H1 (cell line): Measurements from ENCODE around the gene SLC8A1. TPM values are rescaled to one million over a fixed set of nuclear protein-coding genes. Genes with fewer than 3 reads are reported as not detected.

Experiments
- CTCF ChIA-PET: fragments of 300-600 bp; sonication (Branson Sonifier 250); formaldehyde crosslinking; loops from one replicate; lab custom pipeline; 2021; ENCODE audit not compliant: partially characterized antibody; lab: Charles Lee
- POLR2A ChIA-PET: fragments of 300-600 bp; sonication (Branson Sonifier 250); formaldehyde crosslinking; loops from one replicate; lab custom pipeline; 2021; ENCODE audit warnings: inconsistent platforms; ENCODE audit not compliant: partially characterized antibody; lab: Charles Lee
- DNase-seq, 2 experiments: peaks; one replicate each; pipeline versions ENCODE4 v3.0.0 to v3.0.0-alpha.2; 2010 to 2022; ENCODE audit warnings: low spot score in 2 of 2, low read depth in 1 of 2, mixed read lengths in 1 of 2
- FAIRE-seq: peaks from 2 replicates; lab custom pipeline; 2011; peaks lifted over from hg19 to GRCh38; lab: Jason Lieb, UNC
- H2AFZ ChIP-seq: 2 replicates; pipeline ENCODE4 v1.8.1; 2012; ENCODE audit warnings: low read length, inconsistent platforms
- H2AK5ac ChIP-seq: 2 replicates; pipeline ENCODE4 v1.6.1; 2013; ENCODE audit warnings: low read depth, low read length
- H2BK120ac ChIP-seq: replicated peaks from 2 replicates; pipeline ENCODE3; 2013; ENCODE audit warnings: low read depth, low read length, inconsistent platforms
- H2BK12ac ChIP-seq: 2 replicates; pipeline ENCODE4 v1.6.1; 2013; ENCODE audit warnings: low read depth, low read length
- H2BK15ac ChIP-seq: 2 replicates; pipeline ENCODE4 v1.6.1; 2013; ENCODE audit warnings: low read length
- H2BK20ac ChIP-seq: 2 replicates; pipeline ENCODE4 v1.6.1; 2013; ENCODE audit warnings: low read length
- H2BK5ac ChIP-seq: 2 replicates; pipeline ENCODE4 v1.6.1; 2013; ENCODE audit warnings: low read depth, low read length
- H3K14ac ChIP-seq: 2 replicates; pipeline ENCODE4 v1.6.1; 2013; ENCODE audit warnings: inconsistent platforms; ENCODE audit not compliant: insufficient read length
- H3K18ac ChIP-seq: 2 replicates; pipeline ENCODE4 v1.6.1; 2013; ENCODE audit warnings: low read length; ENCODE audit errors: extremely low read depth
- H3K23ac ChIP-seq: 2 replicates; pipeline ENCODE4 v1.6.1; 2013; ENCODE audit warnings: inconsistent platforms; ENCODE audit not compliant: insufficient read length
- H3K23me2 ChIP-seq: 2 replicates; pipeline ENCODE4 v1.6.1; 2013; ENCODE audit warnings: low read depth, low read length
- H3K27ac ChIP-seq: 2 replicates; pipeline ENCODE4 v1.6.1; 2011; ENCODE audit warnings: low read depth, low read length, inconsistent platforms
- H3K27me3 ChIP-seq, 4 experiments: replicated peaks in 1 of 4; 1 replicate in 1 of 4; 2 replicates in 3 of 4; pipeline versions ENCODE4 v1.6.1 to v1.8.1; 2011 to 2013; ENCODE audit warnings: low read length in 3 of 4, mild to moderate bottlenecking in 3 of 4, inconsistent platforms in 2 of 4, mixed read lengths in 2 of 4, moderate library complexity in 1 of 4; ENCODE audit not compliant: control insufficient read depth in 3 of 4, insufficient read depth in 3 of 4; ENCODE audit errors: extremely low read depth in 1 of 4
- H3K36me3 ChIP-seq, 4 experiments: 2 replicates each; pipeline versions ENCODE4 v1.6.1 to v1.8.1; 2011 to 2013; ENCODE audit warnings: mild to moderate bottlenecking in 4 of 4, low read length in 3 of 4, moderate library complexity in 2 of 4, control low read depth in 1 of 4, inconsistent platforms in 1 of 4; ENCODE audit not compliant: insufficient read depth in 4 of 4, control insufficient read depth in 2 of 4
- H3K4ac ChIP-seq: replicated peaks from 2 replicates; pipeline ENCODE3; 2013; ENCODE audit warnings: low read length, low read depth, mixed read lengths, inconsistent platforms; ENCODE audit not compliant: insufficient read length
- H3K4me1 ChIP-seq, 4 experiments: replicated peaks in 1 of 4; 1 replicate in 1 of 4; 2 replicates in 3 of 4; pipeline versions ENCODE4 v1.6.1 to v1.8.1; 2011 to 2013; ENCODE audit warnings: low read length in 3 of 4, inconsistent platforms in 2 of 4, mixed read lengths in 1 of 4; ENCODE audit not compliant: insufficient read depth in 4 of 4, control insufficient read depth in 3 of 4
- H3K4me2 ChIP-seq, 2 experiments: 2 replicates each; pipeline versions ENCODE4 v1.6.1 to v1.8.1; 2011 to 2013; ENCODE audit warnings: low read depth in 2 of 2, low read length in 2 of 2, control low read depth in 1 of 2, inconsistent platforms in 1 of 2, mild to moderate bottlenecking in 1 of 2; ENCODE audit not compliant: insufficient read depth in 1 of 2
- H3K4me3 ChIP-seq, 4 experiments: fragments of 200-600, 300-600 bp in 1 of 4; sonication (generic), shearing (Covaris generic), sonication (Bioruptor Twin) in 1 of 4; 2 replicates each; pipeline versions ENCODE4 v1.5.1 to v1.8.1; 2011 to 2016; ENCODE audit warnings: low read length in 4 of 4, low read depth in 3 of 4, control low read depth in 2 of 4, inconsistent platforms in 2 of 4, mild to moderate bottlenecking in 2 of 4, mixed read lengths in 1 of 4, moderate library complexity in 1 of 4; ENCODE audit not compliant: insufficient read depth in 2 of 4; ENCODE audit errors: extremely low read depth in 1 of 4
- H3K56ac ChIP-seq: replicated peaks from 2 replicates; pipeline ENCODE3; 2013; ENCODE audit warnings: low read depth, mild to moderate bottlenecking, mixed read lengths, low read length, inconsistent platforms; ENCODE audit not compliant: insufficient read length
- H3K79me1 ChIP-seq: 2 replicates; pipeline ENCODE4 v1.6.1; 2013; ENCODE audit warnings: low read depth, low read length, control low read depth
- H3K79me2 ChIP-seq, 2 experiments: 2 replicates each; pipeline versions ENCODE4 v1.6.1 to v1.8.1; 2012 to 2013; ENCODE audit warnings: low read length in 2 of 2, mild to moderate bottlenecking in 2 of 2, inconsistent platforms in 1 of 2; ENCODE audit not compliant: insufficient read depth in 2 of 2, control insufficient read depth in 1 of 2
- H3K9ac ChIP-seq, 4 experiments: replicated peaks in 1 of 4; 1 replicate in 1 of 4; 2 replicates in 3 of 4; pipeline versions ENCODE4 v1.6.1 to v1.8.1; 2011 to 2013; ENCODE audit warnings: low read depth in 3 of 4, low read length in 3 of 4, control low read depth in 2 of 4, mild to moderate bottlenecking in 2 of 4, moderate library complexity in 2 of 4, inconsistent platforms in 1 of 4; ENCODE audit errors: extremely low read depth in 1 of 4
- H3K9me3 ChIP-seq, 2 experiments: 2 replicates each; pipeline versions ENCODE4 v1.6.1 to v1.8.1; 2012 to 2013; ENCODE audit warnings: mild to moderate bottlenecking in 2 of 2, moderate library complexity in 2 of 2, control low read depth in 1 of 2, inconsistent platforms in 1 of 2, low read depth in 1 of 2, low read length in 1 of 2, mixed read lengths in 1 of 2; ENCODE audit not compliant: insufficient read depth in 2 of 2
- H4K20me1 ChIP-seq, 2 experiments: replicated peaks in 1 of 2; 2 replicates each; pipeline versions ENCODE3 to v1.8.1; 2011 to 2013; ENCODE audit warnings: inconsistent platforms in 2 of 2, low read length in 2 of 2, mild to moderate bottlenecking in 1 of 2; ENCODE audit not compliant: insufficient read depth in 2 of 2, control insufficient read depth in 1 of 2
- H4K5ac ChIP-seq: 2 replicates; pipeline ENCODE4 v1.6.1; 2013; ENCODE audit warnings: low read length, low read depth, mixed read lengths, inconsistent platforms; ENCODE audit not compliant: insufficient read length
- H4K8ac ChIP-seq: 2 replicates; pipeline ENCODE4 v1.8.0; 2013; ENCODE audit warnings: mild to moderate bottlenecking, moderate library complexity, low read length, inconsistent platforms; ENCODE audit not compliant: insufficient read depth; ENCODE audit errors: extremely low read depth
- H4K91ac ChIP-seq: replicated peaks from 2 replicates; pipeline ENCODE3; 2013; ENCODE audit warnings: low read length, mixed read lengths, inconsistent platforms; ENCODE audit not compliant: insufficient read length
- CEBPB ChIP-seq: IDR thresholded peaks from 2 replicates; pipeline ENCODE4 v1.6.1; 2012; ENCODE audit warnings: low read depth, low read length
- CHD1 ChIP-seq: IDR thresholded peaks from 2 replicates; pipeline ENCODE4 v1.6.1; 2012; ENCODE audit warnings: low read depth, low read length, improper control_type of control experiment
- CTBP2 ChIP-seq: IDR thresholded peaks from 2 replicates; pipeline ENCODE4 v1.7.0; 2011; ENCODE audit warnings: borderline replicate concordance, mild to moderate bottlenecking, moderate library complexity, mixed read lengths, low read length; ENCODE audit not compliant: insufficient read depth, insufficient read length
- CTCF ChIP-seq, 3 experiments: IDR thresholded peaks; 1 replicate in 2 of 3; 2 replicates in 1 of 3; pipeline versions ENCODE4 v1.5.1 to v1.6.1; 2011; ENCODE audit warnings: low read length in 3 of 3, mild to moderate bottlenecking in 3 of 3, inconsistent platforms in 2 of 3, low read depth in 1 of 3, moderate library complexity in 1 of 3; ENCODE audit not compliant: insufficient read depth in 1 of 3; ENCODE audit errors: control extremely low read depth in 1 of 3
- SIN3A ChIP-seq, 2 experiments: IDR thresholded peaks in 1 of 2; conservative IDR thresholded peaks in 1 of 2; 2 replicates each; pipeline ENCODE4 v1.6.1; 2011 to 2012; ENCODE audit warnings: low read length in 2 of 2, improper control_type of control experiment in 1 of 2, low read depth in 1 of 2, mild to moderate bottlenecking in 1 of 2
- TBP ChIP-seq: IDR thresholded peaks from 2 replicates; pipeline ENCODE4 v1.6.1; 2011; ENCODE audit warnings: low read depth, low read length, improper control_type of control experiment
- WGBS, 2 experiments: shearing (Covaris generic) in 1 of 2; methylation state at CpG; one replicate each; pipeline versions ENCODE4 v1.1.6 to v1.1.7; 2013 to 2015; ENCODE audit warnings: low lambda C conversion rate in 2 of 2, mixed read lengths in 2 of 2, inconsistent platforms in 1 of 2, low coverage in 1 of 2, missing lambda C conversion rate in 1 of 2; ENCODE audit not compliant: insufficient replicate concordance in 2 of 2, insufficient coverage in 1 of 2, insufficient read length in 1 of 2; ENCODE audit errors: extremely low coverage in 1 of 2, missing lambda C conversion rate in 1 of 2; 5-methylcytosine and 5-hydroxymethylcytosine counted together
- polyA plus RNA-seq, 7 experiments: library from polyadenylated mRNA; depleted of rRNA in 3 of 7; stranded (reverse) in 5 of 7; unstranded in 2 of 7; fragments of >200 nt in 5 of 7; fragments of 200-250 nt in 2 of 7; gene quantifications; 1 replicate in 5 of 7; 2 replicates in 1 of 7; 4 replicates in 1 of 7; pipeline versions ENCODE4 v1.2.1 to v1.2.3, GENCODE V29; 2011 to 2013; ENCODE audit warnings: missing spikeins in 2 of 7, mixed read lengths in 2 of 7
- total RNA-seq: library from RNA; stranded (reverse); fragmentation: NEBNext Ultra II Directional; extraction: Animal tissue kit (Norgen Biotek cat#: 25700); gene quantifications from 2 replicates; pipeline ENCODE4 v1.2.1, GENCODE V29; 2021

SLC8A1 gene
- total and polyA plus RNA-seq, 2 of the 8 experiments (the other 6 are each of a cell fraction or from before 2014, with no cell fraction given) = 0.68 to 3.6 TPM

- no peak overlapping the region for H2BK5ac ChIP-seq
- no peak overlapping the region for H4K91ac ChIP-seq
- H3K4me1 ChIP-seq = no peaks in the 10 kb centered on the region
- no peaks in the 10 kb centered on the region; a peak in 1 of 4 replicates for H3K9me3 ChIP-seq
- no peak overlapping the region for H3K4ac ChIP-seq
- H3K79me1 ChIP-seq = no peaks in the 10 kb centered on the region
- no peak overlapping the region for H3K27ac ChIP-seq
- CTCF ChIA-PET = no interaction called here
- H2BK120ac ChIP-seq = no peak overlapping the region
- H2AFZ ChIP-seq = no peak overlapping the region
- TF ChIP-seq CEBPB = peak; percentile 95
- no peak for TF ChIP-seq SIN3A (conservative IDR thresholded peaks at IDR 0.05 in 1 of 2, IDR thresholded peaks at IDR 0.05 in 1 of 2; ENCODE audit: low read depth in 1 of 2, low read length in 2 of 2)
- TF ChIP-seq TBP = no peak
- no peak for TF ChIP-seq CTBP2
- TF ChIP-seq CHD1 = no peak
- TF ChIP-seq CTCF (IDR thresholded peaks at IDR 0.05; ENCODE audit: control extremely low read depth in 1 of 3, insufficient read depth in 1 of 3, low read depth in 1 of 3, low read length in 3 of 3) = no peak
- H3K18ac ChIP-seq = no peak overlapping the region
- POLR2A ChIA-PET = no interaction called here
- no peak overlapping the region for H3K56ac ChIP-seq
- H2BK15ac ChIP-seq = no peak overlapping the region
- DNase-seq = no peak
- FAIRE-seq = no peak
- no peak overlapping the region for H2BK12ac ChIP-seq
- H3K27me3 ChIP-seq = no peaks in the 10 kb centered on the region
- H3K14ac ChIP-seq = no peak overlapping the region
- no peak overlapping the region for H3K4me2 ChIP-seq
- H2AK5ac ChIP-seq = no peak overlapping the region
- H2BK20ac ChIP-seq = no peak overlapping the region
- no peak overlapping the region for H3K4me3 ChIP-seq
- no peak overlapping the region for H4K8ac ChIP-seq
- no peaks in the 10 kb centered on the region for H3K36me3 ChIP-seq
- WGBS, 2 experiments = 46% methylated on average over 2 of the region's 2 CpGs; no CpG with 5 or more reads in 1 of the 2 experiments
- H3K23ac ChIP-seq = no peak overlapping the region
- no peak overlapping the region for H3K9ac ChIP-seq
- no peaks in the 10 kb centered on the region for H4K20me1 ChIP-seq
- H3K23me2 ChIP-seq = no peaks in the 10 kb centered on the region
- no peaks in the 10 kb centered on the region for H3K79me2 ChIP-seq
- no peak overlapping the region for H4K5ac ChIP-seq
Observed at GRCh38 chr2:40384714-40385113, 67.2 kb downstream of the SLC8A1 start.
